GDM1 (cell line): ENCODE results near the gene PMS1.
A peak's percentile ranks its signal among the peaks of the same experiment; 100 is the strongest.
"Not testable (repeated sequence)": the region's sequence is repeated elsewhere in the genome, so short reads cannot be mapped to it uniquely, and the experiment has no call there.

Experiments
- DNase-seq: peaks from one replicate; lab custom pipeline; 2025; lab: John Stamatoyannopoulos, UW

Gene PMS1

DNA sequence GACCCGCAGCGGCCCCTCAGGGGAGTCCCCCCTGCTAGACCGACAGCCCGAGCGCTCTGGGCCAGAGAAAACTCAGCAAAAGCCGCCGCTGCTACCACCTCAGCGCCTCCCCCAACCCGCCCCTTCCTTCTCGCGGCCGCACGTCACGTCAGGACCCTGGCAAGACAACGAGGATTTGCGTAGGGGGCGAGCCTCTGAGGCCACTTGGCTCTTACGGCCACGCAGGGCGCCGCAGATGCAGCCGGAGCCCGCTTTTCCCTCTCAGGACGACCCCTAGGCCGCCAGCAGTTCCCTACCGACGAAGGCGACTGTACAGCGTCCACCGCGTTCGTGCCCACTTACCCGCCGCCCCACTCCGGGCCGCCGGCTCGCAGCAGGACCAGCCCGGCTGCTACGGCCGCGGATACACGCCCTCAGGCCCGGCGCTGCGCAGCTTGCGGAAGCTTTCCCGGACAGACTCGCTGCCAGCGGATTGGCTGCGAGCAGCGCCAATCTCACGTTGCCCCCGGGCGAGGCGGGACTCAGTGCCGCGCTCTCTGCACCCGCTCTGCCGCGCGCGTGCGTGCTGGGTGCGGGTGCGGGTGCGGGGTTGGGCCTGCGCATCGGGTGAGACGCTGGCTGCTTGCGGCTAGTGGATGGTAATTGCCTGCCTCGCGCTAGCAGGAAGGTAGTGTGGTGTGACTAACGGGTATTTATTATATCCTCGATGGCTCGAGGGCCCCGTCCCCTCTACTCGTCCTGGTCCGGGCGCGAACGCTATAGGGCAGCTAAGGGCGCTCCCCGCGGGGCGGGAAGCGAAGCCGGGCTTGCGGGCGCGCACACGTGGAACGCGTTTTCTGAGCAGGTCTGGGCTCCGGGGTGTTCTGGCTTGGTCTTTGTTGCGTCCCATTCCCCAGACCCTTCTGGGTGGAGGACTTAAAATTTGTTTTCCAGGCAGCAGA, at the start of gene PMS1, which contains the start of gene ORMDL1:
PMS1 (plus strand) TSS at position 524 of the 941 bp plus-strand sequence. CDS start 7,360 bp downstream, outside the sequence.
ORMDL1 (minus strand) TSS at position 413 of the 941 bp plus-strand sequence. CDS start 1,744 bp downstream, outside the sequence.
- DNase-seq, result peak; percentile 94

DNA sequence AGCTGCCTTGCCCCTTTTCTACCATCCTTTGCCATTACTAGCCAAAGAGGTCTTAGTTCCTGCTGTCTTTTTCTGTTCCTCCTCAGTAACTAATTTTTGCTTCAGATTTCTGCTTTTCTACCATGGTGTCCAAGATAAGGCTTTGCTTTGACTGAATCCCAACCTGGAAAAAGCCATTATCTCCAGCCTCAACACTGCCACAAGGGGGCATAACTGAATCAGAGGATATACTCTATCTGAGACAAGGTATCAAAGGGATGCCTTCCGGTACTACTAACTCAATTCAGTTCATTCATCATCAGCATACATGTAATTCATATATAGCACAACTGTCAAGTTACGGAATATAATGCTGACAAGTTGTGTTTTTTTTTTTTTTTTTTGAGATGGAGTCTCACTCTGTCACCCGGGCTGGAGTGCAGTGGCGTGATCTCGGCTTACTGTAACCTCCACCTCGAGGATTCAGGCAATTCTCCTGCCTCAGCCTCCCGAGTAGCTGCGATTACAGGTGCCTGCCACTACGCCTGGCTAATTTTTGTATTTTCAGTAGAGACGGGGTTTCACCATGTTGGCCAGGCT, 33.1 kb upstream of the PMS1 start:
- DNase-seq, result no peak

DNA sequence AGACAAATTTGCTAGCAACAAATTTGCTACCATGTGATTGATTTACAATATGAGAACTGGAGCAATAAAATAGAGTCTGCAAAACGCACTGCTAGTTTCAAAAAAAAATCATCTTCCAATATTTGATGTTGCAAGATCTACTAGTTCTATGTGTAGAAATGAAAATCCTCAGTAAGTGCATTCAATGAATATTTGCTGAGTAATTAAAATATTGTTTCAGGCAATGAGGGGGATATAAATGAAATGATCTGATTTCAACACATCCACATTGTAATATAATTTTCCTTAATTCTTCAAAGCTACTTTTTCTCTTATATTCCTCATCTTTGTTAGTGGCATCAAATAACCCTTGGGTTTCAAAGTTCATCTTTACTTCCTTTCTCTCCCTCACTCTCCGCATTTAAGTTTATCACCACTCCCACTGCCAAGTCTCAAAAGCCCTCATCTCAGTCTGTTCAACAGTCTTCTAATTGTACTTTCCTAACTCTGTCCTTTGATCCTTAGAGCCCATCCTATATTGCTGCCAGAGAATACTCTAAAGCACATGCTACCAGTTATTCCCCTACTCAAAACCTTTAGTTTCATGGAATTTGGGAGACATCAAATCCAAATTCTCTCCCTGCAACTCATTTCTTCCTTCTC, 27.8 kb upstream of the PMS1 start:
- no peak for DNase-seq

GRCh38 chr2:189760154-189760553, 24.1 kb upstream of the PMS1 start:
- not testable (repeated sequence) for DNase-seq

- no peak for DNase-seq
Measured at GRCh38 chr2:189762229-189762550, 22.1 kb upstream of the PMS1 start.

- DNase-seq, result peak; percentile 81
Measured at GRCh38 chr2:189762551-189763298, 21.5 kb upstream of the PMS1 start, which contains the start of gene OSGEPL1. Gene OSGEPL1, minus strand, starts transcription at chr2:189762792. Its CDS starts 1,152 bp downstream, at chr2:189761640.

GRCh38 chr2:189763908-189764661, 20.2 kb upstream of the PMS1 start:
- DNase-seq, result no peak

GRCh38 chr2:189770590-189771322, 13.5 kb upstream of the PMS1 start:
- no peak for DNase-seq

GRCh38 chr2:189772212-189772611, 12.0 kb upstream of the PMS1 start:
- no peak for DNase-seq

DNA sequence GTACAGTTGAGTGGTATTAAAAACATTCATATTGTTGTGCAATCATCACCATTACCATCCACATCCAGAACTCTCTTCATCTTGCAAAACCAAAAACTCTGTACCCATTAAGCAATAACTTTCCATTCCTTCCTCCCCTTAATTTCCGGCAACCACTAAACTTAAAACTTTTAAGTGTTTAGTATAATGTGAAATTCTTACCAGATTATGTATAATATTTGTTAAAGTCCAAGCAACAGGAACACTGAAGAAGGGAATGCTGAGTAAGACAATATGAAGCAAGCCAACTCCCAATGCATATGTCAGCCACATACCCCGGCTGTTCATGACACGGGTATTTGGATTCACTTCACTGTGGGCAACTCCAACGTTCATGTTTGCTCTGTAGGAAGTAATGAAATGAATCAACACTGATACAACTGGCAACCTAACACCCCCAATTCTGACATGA, 2.0 kb upstream of the PMS1 start:
- no peak for DNase-seq

GRCh38 chr2:189783451-189783926, 761 bp upstream of the PMS1 start:
- DNase-seq, result no peak

GRCh38 chr2:189791338-189792042, 7.2 kb downstream of the PMS1 start:
- DNase-seq, result no peak

GRCh38 chr2:189794310-189794709, 10.1 kb downstream of the PMS1 start:
- DNase-seq, result no peak

DNA sequence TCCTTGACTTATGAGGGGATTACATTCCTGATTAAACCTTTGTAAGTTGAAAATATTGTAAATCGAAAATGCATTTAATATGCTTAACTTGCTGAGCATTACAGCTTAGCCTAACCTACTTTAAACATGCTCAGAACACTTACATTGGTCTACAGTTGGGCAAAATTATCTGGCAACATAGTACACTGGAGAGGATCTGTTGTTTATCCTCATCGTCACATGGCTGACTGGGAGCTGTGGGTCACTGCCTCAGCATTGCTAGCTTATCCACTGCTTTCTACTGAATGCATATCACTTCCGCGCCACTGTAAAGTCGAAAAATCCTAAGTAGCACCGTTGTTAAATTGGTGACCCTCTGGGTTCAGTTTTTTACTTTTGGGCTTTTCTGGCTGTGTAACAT, 13.7 kb downstream of the PMS1 start:
- no peak for DNase-seq

GRCh38 chr2:189798312-189799029, 14.2 kb downstream of the PMS1 start:
- no peak for DNase-seq

DNA sequence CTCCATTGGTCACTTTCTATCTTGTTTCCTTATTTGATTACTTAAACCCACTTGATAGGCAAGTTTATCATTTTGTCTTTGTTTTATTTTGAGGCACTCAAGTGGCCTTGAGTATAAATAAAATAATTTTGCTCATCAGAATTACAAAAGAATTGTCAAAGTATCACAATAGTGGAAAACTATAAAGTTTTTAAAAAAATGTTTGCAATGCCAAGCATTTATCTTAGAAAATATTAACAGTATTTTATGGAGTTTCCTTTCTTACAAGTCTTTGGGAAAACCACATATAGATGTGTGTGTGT, 14.7 kb downstream of the PMS1 start:
- no peak for DNase-seq

- no peak for DNase-seq
Measured at GRCh38 chr2:189799531-189799930, 15.3 kb downstream of the PMS1 start.

GRCh38 chr2:189802396-189802912, 18.2 kb downstream of the PMS1 start:
- no peak for DNase-seq

GRCh38 chr2:189803431-189803830, 19.2 kb downstream of the PMS1 start:
- no peak for DNase-seq
